NCI-H1105 treated with DMSO at 0.1 percent for 48 hours (cell line): ENCODE results near the gene NGDN.
A peak's percentile ranks its signal among the peaks of the same experiment; 100 is the strongest.
"Not testable (repeated sequence)": the region's sequence is repeated elsewhere in the genome, so short reads cannot be mapped to it uniquely, and the experiment has no call there.

Experiments used
- DNase-seq: peaks from one replicate; lab custom pipeline; 2025; lab: John Stamatoyannopoulos, UW

The NGDN gene, protein sequence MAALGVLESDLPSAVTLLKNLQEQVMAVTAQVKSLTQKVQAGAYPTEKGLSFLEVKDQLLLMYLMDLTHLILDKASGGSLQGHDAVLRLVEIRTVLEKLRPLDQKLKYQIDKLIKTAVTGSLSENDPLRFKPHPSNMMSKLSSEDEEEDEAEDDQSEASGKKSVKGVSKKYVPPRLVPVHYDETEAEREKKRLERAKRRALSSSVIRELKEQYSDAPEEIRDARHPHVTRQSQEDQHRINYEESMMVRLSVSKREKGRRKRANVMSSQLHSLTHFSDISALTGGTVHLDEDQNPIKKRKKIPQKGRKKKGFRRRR

DNA sequence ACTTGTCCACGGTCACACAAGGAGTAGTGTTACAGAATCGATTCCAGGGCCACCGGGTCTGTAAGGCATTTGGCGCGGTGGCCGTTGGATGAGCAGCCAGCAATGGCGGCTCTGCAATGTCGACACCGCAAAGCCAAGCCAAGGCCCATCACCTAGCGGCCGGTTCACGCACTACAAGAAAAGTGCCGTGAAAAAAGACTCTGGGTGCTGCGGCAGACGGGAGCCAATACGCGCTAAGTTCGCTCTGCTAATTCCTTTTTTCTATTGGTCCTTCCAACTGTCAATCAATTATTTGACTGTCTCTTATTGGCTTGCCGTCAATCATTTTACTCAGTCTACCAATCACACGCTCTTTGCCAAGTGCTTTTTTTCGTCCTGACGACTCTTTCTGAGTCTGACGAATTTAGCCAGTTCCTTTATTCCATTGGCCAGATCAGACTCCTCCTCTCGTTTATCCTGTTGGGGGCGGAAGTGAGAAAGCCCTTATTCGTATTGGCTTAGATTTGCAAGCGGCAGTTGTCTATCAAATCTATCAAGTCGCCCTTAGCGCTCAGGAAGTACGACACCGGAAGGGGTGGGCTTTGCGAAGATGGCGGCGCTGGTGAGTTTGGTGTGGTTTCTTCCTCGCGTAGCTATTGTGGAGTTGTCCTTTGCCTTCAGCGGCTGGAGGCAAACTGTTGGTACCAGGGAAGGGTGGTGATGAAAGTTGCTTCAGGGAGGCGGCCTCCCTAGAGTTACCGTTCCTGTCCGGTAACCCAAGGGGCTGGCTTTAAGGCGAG lies at the start of gene NGDN:
Gene NGDN (plus strand): TSS at position 577 of the 779 bp plus-strand sequence. CDS start 13 bp downstream, at position 590.
- DNase-seq: peak; percentile 100

DNA sequence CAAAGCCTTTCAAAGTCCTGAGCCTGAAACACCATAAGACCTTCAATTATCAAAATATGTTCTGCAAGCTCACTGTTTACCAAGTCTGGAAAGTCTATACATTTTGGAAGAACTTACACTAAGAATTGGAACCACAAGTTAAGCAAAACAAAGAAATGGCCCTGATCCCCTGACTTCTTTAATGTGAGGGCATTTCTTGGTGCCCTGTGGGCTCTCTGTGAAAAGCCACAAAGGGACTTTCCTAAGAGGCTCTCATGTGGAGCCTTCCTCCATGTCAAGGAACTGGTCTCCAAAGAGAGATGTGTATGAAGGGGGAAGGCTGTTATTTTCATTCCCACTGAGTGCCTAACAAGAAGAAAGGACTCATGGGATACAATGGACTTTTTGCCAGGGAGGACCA lies 47.9 kb upstream of the NGDN start:
- no peak for DNase-seq

DNA sequence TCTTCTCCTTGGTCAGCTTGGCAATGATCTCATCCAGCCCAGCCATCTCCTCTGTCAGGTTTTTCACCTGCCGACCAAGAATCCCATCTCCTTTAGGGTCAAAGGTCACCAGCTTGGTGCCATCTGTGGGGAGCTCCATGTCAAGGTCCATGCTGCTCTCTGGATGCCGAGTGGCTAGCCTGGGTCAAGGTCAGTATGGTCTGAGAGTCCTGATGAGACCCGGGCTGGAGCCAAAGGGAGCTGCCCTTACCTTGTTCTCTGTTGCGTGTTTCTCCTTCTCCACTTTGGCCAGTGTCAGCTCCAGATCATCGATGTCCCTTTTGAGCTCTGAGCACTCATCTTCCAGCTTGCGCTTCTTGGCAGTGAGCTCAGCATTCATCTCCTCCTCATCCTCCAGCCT lies 45.8 kb upstream of the NGDN start:
- no peak for DNase-seq

DNA sequence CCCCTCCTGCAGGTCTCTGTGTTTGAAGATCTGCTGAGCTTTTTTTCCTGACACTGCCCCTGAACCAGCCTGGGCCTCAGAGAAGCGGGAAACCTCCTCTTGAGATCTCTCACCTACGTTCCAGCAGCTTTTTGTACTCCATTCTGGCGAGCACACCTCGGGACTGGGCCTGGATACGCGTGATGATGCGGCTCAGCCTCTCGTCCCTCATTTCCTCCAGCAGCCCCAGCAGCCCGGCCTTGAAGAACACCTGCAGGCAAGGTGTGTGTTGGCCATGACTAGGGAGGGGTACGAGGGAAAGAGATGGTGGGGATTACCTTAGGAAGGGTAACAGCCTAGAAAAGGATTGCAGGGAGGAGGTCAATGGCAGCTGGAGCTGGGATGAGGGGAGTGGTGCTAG lies 44.3 kb upstream of the NGDN start:
- DNase-seq: no peak

DNA sequence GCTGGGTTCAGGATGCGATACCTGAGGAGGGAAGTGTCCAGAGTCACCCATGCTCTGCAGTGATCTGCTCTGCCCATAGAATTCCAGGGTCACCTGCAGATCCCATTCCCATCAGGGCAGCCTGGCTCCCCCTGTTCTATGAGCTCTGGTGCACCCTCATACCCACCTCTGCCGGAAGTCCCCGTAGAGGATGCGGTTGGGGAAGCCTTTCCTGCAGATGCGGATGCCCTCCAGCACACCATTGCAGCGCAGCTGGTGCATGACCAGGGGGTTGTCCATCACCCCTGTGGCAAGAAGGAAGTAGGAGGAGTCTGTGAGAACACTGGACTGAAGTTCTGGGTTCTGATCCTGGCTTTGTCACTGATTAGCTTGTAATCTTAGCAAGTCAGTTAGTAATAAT lies 43.7 kb upstream of the NGDN start:
- DNase-seq: not testable (repeated sequence)

DNA sequence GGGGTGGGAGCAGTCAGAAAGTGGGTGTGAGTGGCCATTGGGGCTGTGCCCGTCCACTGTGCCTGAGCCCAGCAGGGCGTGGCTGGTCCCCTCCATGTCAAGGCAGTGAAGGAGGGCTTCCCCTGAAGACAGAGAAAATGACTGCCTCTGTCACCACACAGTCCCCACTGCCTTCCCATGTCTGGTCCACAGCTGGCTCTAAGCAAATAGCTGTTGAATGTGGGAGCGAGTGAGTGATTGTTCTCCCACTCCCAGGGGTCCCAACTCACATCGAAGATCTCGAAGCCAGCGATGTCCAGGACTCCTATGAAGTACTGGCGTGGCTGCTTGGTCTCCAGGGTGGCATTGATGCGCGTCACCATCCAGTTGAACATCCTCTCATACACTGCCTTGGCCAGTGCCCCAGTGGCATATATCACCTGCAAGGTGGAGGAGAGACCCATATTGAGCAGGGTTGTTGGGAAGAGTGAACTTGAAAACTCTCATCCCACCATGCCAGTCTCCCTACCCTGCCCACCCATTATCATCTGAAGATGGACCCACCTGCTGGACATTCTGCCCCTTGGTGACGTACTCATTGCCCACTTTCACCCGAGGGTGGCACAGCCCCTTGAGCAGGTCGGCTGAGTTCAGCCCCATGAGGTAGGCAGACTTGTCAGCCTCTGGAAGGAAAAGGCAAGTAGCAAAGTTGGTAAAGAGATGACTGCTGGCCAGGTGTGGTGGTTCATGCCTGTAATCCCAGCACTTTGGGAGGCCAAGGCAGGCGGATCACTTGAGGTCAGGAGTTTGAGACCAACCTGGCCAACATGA lies 40.6 kb upstream of the NGDN start:
- no peak for DNase-seq

DNA sequence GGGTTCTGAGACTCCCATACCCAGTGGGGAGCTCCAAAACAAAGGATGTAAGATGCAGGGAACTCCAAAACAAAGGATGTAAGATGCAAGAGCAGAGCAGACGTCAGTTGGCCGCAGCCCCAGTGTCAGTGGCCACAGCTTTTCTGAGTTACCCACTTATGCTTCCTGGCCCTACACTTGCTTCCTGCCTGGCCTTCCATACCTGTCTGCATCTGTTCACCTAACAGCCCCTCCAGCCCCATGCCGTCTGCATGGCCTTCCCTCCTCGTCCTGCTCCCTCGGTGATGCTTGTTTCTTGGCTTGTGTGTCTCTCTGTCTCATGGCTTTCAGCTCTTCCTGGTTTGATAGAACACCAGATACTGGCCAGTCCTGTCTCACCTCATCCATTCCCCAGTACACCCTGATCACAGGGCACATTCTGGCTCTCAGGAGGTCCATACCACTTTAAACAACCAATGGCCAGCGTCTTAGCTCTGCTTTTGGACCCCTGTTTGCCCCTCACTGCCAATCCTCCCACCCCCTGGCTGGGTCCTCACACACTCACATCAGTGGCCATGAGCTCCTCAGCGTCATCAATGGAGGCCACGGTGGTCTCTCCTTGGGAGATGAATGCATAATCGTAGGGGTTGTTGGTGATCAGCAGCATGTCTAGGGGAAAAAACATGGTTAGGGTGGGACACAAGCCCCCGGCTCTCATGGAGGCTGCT lies 39.3 kb upstream of the NGDN start:
- DNase-seq: no peak

DNA sequence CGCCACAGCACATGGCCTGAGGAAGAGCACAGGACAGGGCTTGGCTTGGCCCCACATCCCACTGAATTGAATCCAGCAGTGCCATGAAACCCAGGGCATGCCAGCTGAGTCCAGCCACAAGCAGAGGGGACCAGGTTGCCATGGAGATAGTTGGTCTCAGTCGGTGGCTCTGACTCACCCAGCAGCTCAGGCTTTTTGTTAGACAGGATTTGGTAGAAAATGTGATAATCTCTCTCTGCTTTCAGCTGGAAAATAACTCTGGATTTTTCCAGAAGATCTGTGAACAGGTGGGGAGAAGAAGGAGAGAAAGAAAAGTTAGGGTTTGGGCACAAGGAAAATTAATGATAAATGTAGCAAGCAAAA lies 38.8 kb upstream of the NGDN start:
- DNase-seq: peak; percentile 8

DNA sequence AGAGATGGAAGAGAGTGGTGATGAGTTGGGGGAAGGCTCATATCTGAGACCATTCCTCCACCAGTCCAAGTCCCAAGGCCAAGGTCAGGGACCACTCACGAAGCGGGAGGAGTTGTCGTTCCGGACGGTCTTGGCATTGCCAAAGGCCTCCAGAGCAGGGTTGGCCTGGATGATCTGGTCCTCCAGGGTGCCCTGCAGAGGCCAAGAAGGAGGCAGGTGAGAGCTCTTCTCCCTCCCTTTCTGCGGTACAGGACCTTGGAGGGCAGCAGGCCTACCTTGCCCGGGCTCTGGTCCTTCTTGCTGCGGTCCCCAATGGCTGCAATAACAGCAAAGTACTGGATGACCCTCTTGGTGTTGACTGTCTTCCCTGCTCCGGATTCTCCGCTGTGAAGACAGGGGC lies 38.0 kb upstream of the NGDN start:
- DNase-seq: no peak

DNA sequence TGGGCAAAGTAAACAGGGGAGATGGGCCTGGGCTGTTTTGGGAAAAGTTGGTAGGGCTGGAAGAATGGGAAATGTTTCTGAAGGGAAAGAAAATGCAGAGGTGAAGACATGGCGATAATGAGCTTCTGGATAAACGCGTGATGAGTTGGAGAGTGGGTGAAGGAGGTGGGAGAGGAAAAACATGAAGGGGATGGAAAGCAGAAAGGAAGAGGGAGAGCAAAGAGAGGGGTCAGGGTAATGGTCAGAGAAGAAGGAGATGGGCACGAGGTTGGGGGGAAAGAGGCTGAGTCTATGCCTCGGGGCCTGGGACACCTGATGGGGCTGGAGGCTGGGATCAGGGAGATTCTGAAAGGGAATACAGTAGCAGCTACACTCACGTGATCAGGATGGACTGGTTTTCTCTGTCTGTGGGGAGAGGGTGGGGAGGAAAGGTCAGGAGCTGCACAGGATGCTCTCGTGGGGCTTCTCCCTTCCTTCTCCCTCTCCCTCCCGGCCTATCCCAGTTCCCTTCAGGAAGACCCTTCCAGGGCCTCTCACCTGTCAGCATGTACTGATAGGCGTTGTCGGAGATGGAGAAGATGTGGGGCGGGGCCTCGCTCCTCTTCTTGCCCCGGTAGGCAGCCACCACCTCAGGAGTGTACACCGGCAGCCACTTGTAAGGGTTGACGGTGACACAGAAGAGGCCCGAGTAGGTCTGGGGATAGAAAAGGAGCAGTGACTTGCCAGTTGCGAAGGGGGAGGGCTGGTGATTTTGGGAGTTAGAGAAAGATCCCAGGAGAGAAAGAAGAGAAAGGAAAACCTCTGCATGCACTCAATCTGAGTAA lies 37.2 kb upstream of the NGDN start:
- DNase-seq: no peak

DNA sequence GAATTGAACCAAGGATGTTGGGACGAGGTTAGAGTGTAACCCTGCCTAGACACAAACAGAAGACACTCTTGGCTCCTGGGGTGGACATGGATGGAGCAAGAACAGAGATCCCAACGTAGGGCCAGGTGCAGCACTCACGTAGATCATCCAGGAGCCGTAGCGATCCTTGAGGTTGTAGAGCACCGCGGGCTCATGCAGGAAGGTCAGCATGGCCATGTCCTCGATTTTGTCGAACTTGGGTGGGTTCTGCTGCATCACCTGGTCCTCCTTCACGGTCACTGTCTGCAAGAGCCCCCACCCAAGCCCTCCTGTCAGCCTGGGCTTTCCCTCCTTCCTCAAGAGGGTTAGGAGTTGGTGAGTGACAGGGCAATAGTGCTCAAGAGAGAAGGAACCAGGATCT lies 36.6 kb upstream of the NGDN start:
- DNase-seq: no peak

DNA sequence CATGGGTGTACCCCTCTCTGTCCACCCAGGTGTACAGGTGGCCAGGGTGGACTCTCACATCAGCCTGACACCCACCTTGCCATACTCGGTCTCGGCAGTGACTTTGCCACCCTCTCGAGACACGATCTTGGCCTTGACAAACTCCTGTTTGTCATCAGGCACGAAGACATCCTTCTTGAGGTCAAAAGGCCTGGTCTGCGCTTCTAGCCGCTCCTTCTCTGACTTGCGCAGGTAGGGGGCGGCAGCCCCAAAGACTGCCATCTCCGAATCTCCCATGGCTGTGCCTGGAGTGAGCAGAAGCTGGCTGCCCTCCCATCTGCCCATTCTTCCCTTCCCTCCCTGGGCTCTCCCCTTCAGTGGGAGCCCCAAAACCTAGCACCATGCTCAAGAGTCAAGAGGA lies 36.0 kb upstream of the NGDN start:
- DNase-seq: no peak

DNA sequence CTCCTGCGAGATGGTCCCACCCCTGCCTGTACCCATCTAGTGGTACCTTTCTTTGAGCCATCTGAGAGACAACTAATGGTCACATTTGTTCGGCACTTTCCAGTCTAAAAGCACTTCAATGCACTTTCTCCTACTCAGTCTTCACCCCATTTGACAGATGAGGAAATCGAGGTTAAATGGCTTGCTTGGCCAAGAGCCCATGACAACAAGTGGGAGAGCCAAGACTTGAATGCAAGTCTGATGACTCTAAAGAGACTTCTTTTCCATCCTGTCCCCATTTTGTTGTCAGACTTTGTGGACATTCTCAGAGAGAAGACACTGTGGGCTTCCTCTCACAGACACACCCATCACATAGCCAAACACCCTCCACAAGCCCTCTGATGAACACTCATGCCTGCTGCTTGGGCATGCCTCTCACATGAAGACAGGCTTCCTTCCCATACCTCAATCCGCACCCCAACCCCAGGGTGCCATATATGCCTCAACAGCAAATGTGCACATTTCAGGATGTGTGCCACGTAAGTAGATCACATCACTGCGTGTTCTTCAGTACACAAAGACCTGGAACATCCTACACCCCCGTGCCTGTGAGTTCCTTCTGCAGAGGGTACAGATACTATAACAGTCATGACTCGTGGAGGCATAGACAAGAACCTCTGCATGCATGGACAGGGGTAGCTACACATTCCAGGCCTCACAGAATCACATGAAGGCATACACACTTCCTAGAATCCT lies 34.8 kb upstream of the NGDN start:
- DNase-seq: no peak

DNA sequence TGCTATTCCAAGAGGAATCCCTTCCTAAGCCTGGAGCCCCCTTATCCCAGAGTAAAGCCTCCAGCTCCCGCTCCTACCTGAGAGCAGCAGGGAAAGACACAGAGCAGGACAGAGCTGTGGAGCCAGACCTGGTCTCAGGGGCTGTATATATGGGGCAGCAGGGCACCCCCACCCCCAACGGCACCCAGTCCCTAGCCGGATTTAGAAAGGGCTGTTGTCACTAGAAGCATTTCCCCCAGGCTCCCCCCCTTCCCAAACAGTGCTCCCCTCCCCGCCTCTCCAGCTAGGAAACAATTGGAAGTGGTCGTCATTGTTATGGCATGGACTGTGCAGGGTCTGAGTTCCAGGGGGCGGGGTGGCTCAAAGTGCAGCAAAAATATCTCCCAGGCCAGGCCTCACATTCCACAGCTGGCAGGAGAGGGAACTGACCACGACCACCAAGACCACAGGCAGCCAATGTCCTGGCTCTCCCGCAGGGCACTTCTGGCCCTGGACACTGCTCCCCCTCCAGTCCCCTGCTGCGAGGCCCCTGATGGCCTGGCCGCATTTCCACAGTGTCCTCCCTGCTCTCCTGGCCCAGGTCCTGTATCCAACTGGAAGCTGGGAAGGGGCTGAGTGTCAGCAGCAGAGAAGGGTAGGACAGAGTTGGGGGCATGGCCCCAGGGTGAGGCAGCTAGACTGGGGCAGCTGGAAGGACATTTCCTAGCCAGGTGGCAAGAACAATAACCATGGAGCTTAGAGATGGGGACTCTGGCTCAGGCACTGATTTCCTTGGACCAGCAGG lies 33.8 kb upstream of the NGDN start, which contains the start of gene MYH7:
Gene MYH7 (minus strand): TSS at position 118 of the 784 bp plus-strand sequence. CDS start 1,928 bp downstream, outside the sequence.
- no peak for DNase-seq

DNA sequence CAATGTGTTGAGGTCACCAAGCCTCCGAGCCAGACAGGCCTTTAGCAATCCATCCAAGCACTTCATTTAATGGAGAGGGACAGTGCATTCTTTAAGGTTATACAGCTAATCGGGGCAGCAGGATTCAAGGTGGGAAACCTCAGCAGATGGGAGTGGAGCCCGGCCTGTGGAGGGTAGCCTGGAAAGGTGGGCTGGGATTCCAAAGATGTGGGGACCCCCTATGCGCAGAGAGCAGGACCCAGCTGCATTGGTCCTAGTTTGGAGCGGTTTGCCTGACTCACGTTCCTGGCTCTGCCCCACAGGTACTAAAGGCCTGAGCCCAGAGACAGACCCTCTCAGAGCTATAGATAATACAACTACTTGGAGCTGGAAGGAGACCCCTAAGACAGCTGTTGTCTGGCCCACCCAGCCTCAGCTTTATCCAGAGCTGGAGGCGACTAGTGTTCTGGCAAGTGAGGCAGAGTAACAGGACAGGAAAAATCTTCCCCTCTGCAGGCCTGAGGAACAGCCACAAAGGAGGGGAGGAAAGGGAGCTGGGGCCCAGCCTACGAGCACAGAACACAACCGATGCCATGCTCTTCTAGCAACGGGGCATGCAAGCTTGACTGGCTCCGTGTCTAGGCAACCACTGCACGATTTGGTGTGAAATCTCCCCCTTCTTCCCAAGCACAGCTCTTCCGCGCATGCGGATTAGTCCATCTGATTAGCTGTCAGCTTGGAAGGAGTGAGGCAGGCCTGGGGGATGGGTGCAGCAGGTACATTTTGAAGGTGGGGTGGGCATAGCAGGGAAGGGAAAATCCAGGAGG lies 33.0 kb upstream of the NGDN start:
- no peak for DNase-seq

DNA sequence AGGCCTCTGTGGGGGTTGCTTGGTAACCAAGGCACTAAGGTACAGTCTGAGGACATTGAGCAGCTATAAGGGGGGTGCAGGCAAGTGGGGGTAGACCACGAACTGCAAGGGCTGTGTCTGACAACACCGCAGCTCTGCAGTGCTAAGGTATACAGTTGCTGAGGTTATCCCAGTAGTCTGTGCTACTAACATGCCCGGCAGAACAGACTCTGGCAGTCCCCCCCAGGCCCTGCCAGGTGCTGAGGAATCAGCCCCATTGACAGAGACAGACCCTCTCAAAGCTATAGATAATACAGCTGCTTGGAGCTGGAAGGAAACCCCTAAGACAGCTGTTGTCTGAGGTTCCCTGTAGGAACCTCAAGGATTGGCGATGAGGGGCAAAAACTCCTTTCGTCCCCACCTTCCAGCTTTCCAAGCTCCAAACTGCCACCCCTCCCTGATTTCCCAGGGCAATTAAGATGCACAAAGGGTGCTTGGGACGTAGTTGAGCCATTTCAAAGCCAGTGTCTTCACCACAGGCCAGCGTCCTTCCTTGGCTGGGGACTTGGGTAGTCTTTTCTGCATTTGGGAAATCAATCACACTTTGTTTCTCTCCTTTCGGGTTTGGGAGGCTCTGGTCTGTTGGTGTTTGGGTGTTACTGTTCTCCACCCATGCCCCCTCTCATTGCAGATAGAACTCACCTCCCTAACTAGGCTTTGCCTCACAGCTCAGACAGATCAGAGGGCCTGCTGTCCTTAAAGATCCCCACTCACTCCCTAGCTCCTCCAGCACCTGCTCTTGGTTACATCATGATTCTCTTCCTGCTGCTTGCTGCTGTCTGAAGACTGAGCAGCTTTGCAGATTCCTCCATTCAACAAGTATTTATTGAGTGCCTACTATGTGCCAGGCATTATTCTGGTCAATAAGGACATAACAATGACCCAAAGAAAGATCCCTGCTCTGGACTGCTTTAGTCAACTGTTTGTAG lies 32.1 kb upstream of the NGDN start:
- DNase-seq: no peak
